WI38 (cell line): ENCODE results near the gene METTL8.
"Not testable (repeated sequence)": the region's sequence is repeated elsewhere in the genome, so short reads cannot be mapped to it uniquely, and the experiment has no call there.

Experiments
- H3K4me3 ChIP-seq: 2 replicates; pipeline ENCODE4 v1.5.1; 2011; ENCODE audit warnings: low read depth, mild to moderate bottlenecking, control low read depth, low read length
- CTCF ChIP-seq: IDR thresholded peaks from 2 replicates; pipeline ENCODE4 v1.5.1; 2012; ENCODE audit warnings: low read depth, mild to moderate bottlenecking, control low read depth, low read length

The METTL8 gene

GRCh38 chr2:171360905-171361304 lies 72.9 kb downstream of the METTL8 start:
- H3K4me3 ChIP-seq, result no peak overlapping the region
- TF ChIP-seq CTCF, result no peak

- not testable (repeated sequence) for H3K4me3 ChIP-seq
Observed at GRCh38 chr2:171353746-171354145, 80.0 kb downstream of the METTL8 start.

- H3K4me3 ChIP-seq, result no peak overlapping the region
- no peak for TF ChIP-seq CTCF
Observed at GRCh38 chr2:171348056-171348455, 85.7 kb downstream of the METTL8 start.

- TF ChIP-seq CTCF, result no peak
- H3K4me3 ChIP-seq, result no peak overlapping the region
Observed at GRCh38 chr2:171347591-171348032, 86.2 kb downstream of the METTL8 start.

GRCh38 chr2:171346723-171347557 lies 86.8 kb downstream of the METTL8 start:
- no peak overlapping the region for H3K4me3 ChIP-seq
- no peak for TF ChIP-seq CTCF

GRCh38 chr2:171345971-171346722 lies 87.6 kb downstream of the METTL8 start:
- no peak overlapping the region for H3K4me3 ChIP-seq
- no peak for TF ChIP-seq CTCF

- no peak overlapping the region for H3K4me3 ChIP-seq
- no peak for TF ChIP-seq CTCF
Observed at GRCh38 chr2:171344182-171344581, 89.6 kb downstream of the METTL8 start.
